HG03060 (cell line): Measurements from ENCODE around the gene UBE2Q1.

Experiments used
- ATAC-seq: cut with Tn5 transposase; IDR thresholded peaks from one replicate; pipeline ENCODE4 v1.9.1; 2021; ENCODE audit warnings: low read depth, moderate number of reproducible peaks; ENCODE audit not compliant: unreplicated experiment

UBE2Q1 gene

DNA sequence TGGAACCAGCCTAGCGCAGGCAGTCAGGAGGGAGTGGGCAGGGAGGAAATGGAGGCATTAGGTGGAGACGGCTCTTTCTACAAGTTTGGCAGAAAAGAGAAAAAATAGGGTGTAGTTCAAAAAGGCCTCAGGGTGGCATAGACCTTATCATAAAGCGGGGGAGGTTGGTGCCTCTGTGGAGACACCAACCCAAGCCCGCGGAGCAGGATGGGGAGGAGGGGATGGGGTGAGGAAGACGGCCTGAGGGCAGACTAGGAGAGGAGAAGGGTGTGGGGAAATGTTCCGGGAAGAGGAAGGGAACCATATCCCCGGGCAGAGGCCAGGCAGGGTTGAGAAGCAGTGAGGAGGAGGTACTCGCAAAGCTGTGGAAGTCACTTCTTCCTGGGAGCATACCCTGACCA, 38.9 kb downstream of the UBE2Q1 start:
- ATAC-seq: no peak

GRCh38 chr1:154517661-154518060, 40.8 kb downstream of the UBE2Q1 start:
- no peak for ATAC-seq

DNA sequence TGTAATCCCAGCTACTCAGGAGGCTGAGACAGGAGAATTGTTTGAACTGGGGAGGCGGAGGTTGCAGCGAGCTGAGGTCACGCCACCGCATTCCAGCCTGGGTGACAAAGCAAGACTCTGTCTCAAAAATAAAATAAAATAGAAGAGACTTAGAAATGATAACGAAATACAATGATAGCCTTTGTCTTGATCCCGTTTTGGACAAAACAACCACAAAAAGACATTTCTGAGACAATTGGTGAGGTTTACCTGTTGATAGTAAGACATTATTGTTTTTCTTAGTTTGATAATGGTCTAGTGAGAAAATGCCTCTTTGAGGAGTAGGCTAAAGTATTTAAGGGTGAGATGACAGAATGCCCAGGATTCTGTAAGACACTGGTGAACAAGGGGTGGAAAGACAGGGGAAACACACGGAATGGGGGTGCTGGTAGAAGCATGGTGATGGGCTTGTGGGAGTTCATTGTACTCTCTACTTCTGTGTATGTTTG, 44.4 kb downstream of the UBE2Q1 start:
- no peak for ATAC-seq

- no peak for ATAC-seq
These were observed 45.7 kb downstream of the UBE2Q1 start for GRCh38 chr1:154512760-154513159.

GRCh38 chr1:154503898-154504297, 54.6 kb downstream of the UBE2Q1 start:
- ATAC-seq: no peak

GRCh38 chr1:154502744-154503115, 55.7 kb downstream of the UBE2Q1 start:
- no peak for ATAC-seq

DNA sequence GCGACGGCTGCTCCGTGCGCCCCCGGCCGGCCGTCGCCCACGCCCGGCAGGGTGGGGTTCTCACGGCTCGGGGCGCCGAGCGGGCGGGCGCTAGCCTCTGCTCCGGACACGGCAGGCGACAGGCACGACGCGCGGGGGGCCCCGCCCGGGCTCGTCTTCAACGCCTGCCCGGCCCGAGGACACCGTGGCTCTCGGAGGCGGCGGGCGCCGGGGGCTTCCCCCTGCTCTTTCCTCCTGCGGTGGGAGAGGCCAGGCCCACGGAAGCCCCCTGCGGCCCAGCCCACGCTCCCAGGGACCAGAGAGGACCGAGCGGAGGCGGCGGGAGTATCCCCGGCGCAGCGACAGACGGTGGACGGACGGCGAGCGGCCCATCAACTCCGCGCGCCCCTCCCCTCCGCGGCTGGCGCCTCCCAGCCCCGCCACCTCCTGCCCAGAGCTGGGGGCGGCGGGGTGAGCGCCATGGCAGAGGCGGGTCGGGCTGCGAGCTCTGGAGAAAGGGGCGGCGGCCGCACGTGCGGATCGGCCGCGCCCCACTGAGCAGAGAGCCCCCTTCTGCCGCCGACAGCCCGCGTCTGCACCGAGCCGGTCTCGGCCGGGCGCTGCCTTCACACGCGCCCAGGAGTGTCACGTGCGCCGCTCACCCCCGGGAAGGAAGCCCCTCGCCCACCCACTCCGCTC, 56.3 kb downstream of the UBE2Q1 start, which contains the start of the genes SHE and TDRD10:
Gene SHE, minus strand, starts transcription at position 347 of the 678 bp plus-strand sequence. CDS start 386 bp downstream, outside the sequence.
Gene TDRD10, plus strand, starts transcription at position 154 of the 678 bp plus-strand sequence. CDS start 4,685 bp downstream, outside the sequence.
- ATAC-seq: no peak

DNA sequence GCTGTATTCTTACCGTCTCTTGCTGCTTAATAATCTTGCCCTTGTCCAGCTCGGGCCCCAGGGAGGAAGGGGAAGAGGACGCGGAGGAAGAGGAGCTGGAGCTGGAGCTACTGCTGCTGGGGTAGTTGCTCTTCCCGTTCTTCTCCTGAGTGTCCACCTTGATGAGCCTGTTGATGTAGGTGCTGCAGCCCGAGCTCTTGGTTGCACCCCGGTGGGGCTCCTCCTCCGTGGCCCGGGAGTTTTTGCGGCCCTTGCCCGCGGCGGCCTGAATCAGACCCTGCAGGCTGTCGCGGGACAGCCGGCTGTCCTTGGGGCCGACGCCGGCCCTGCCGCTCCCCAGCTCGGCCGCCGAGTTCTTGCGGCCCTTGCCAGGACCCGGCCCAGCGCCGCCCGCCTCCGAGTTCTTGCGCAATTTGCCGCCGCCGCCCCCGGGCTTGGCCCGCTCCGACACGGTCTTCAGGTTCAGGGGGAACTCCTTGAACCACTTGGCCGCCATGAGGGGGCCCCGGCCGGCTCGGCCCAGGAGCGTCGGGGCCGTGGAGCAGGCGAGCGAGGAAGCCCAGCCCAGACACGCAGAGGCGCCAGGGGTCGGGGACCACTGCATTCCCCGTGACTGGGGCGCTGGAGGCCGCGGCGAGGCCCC, 56.9 kb downstream of the UBE2Q1 start:
- no peak for ATAC-seq

GRCh38 chr1:154500533-154500932, 57.9 kb downstream of the UBE2Q1 start:
- no peak for ATAC-seq

- no peak for ATAC-seq
These were observed 59.0 kb downstream of the UBE2Q1 start for GRCh38 chr1:154499446-154499845.
